HCT116 (cell line): ENCODE data around the gene UCN2.

Experiments used
- EZH2 ChIP-seq: fragments of 200-600 bp; sonication (generic); IDR thresholded peaks from 2 replicates; pipeline ENCODE4 v1.6.1; 2017; ENCODE audit warnings: antibody characterized with exemption, mixed run types
- JUND ChIP-seq: IDR thresholded peaks from 2 replicates; pipeline ENCODE4 v1.6.1; 2012
- POLR2A ChIP-seq: IDR thresholded peaks from 2 replicates; pipeline ENCODE4 v1.7.0; 2011; ENCODE audit warnings: borderline replicate concordance; ENCODE audit not compliant: insufficient read depth, insufficient read length; ENCODE audit errors: extremely low read depth
- POLR2AphosphoS5 ChIP-seq: IDR thresholded peaks from 2 replicates; pipeline ENCODE4 v1.6.1; 2011; ENCODE audit warnings: mild to moderate bottlenecking, low read depth, low read length, moderate library complexity
- RAD21 ChIP-seq: IDR thresholded peaks from 2 replicates; pipeline ENCODE4 v1.6.1; 2012; ENCODE audit warnings: low read depth, mild to moderate bottlenecking
- ZNF274 ChIP-seq: fragments of 200-500 bp; sonication (Bioruptor generic); IDR thresholded peaks from 2 replicates; pipeline ENCODE4 v1.6.1; 2014; ENCODE audit warnings: mild to moderate bottlenecking, low read depth, low read length, inconsistent platforms
- TF ChIP-seq, protein P1 (sequence below), 3 experiments: fragments of 200-600 bp in 1 of 3; sonication (generic) in 1 of 3; IDR thresholded peaks in 2 of 3; conservative IDR thresholded peaks in 1 of 3; 2 replicates each; pipeline ENCODE4 v1.5.1; 2012 to 2017; ENCODE audit warnings: low read depth in 2 of 3, low read length in 2 of 3, antibody characterized with exemption in 1 of 3, borderline replicate concordance in 1 of 3, control low read depth in 1 of 3, mild to moderate bottlenecking in 1 of 3, mixed read lengths in 1 of 3, mixed run types in 1 of 3, moderate library complexity in 1 of 3; ENCODE audit not compliant: insufficient read depth in 1 of 3
- TF ChIP-seq, protein P2 (sequence below): IDR thresholded peaks from 2 replicates; pipeline ENCODE4 v1.6.1; 2012
- TF ChIP-seq, protein P3 (sequence below): IDR thresholded peaks from 2 replicates; pipeline ENCODE4 v1.6.1; 2012; ENCODE audit warnings: low read depth
- TF ChIP-seq, protein P4 (sequence below): IDR thresholded peaks from 2 replicates; pipeline ENCODE4 v1.6.1; 2012

DNA sequence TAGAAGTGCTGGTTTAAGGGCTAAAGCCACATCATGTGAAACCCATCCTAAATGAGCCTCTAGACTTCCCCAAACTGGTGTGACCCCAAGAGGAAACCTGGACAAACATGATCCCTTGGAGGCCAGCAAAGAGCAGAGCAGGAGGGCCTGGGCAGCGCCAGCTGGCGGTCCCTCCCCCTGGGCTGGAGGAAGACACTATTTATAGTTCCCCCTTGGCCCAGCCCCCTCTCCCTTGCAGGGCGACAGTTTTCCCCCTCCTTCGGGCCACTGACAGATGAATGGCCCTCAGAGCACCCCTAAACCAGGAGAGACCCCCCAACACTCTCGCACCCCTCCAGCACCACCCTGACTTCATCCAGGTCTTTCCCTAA is 2.9 kb downstream of the UCN2 start:
- TF ChIP-seq, protein P1, sequence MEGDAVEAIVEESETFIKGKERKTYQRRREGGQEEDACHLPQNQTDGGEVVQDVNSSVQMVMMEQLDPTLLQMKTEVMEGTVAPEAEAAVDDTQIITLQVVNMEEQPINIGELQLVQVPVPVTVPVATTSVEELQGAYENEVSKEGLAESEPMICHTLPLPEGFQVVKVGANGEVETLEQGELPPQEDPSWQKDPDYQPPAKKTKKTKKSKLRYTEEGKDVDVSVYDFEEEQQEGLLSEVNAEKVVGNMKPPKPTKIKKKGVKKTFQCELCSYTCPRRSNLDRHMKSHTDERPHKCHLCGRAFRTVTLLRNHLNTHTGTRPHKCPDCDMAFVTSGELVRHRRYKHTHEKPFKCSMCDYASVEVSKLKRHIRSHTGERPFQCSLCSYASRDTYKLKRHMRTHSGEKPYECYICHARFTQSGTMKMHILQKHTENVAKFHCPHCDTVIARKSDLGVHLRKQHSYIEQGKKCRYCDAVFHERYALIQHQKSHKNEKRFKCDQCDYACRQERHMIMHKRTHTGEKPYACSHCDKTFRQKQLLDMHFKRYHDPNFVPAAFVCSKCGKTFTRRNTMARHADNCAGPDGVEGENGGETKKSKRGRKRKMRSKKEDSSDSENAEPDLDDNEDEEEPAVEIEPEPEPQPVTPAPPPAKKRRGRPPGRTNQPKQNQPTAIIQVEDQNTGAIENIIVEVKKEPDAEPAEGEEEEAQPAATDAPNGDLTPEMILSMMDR (IDR thresholded peaks at IDR 0.05 in 2 of 3, conservative IDR thresholded peaks at IDR 0.05 in 1 of 3; ENCODE audit: borderline replicate concordance in 1 of 3, insufficient read depth in 1 of 3, low read depth in 2 of 3, low read length in 2 of 3): no peak
- TF ChIP-seq, protein P2, sequence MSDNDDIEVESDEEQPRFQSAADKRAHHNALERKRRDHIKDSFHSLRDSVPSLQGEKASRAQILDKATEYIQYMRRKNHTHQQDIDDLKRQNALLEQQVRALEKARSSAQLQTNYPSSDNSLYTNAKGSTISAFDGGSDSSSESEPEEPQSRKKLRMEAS: no peak
- TF ChIP-seq POLR2A: no peak
- TF ChIP-seq ZNF274: no peak
- TF ChIP-seq, protein P3, sequence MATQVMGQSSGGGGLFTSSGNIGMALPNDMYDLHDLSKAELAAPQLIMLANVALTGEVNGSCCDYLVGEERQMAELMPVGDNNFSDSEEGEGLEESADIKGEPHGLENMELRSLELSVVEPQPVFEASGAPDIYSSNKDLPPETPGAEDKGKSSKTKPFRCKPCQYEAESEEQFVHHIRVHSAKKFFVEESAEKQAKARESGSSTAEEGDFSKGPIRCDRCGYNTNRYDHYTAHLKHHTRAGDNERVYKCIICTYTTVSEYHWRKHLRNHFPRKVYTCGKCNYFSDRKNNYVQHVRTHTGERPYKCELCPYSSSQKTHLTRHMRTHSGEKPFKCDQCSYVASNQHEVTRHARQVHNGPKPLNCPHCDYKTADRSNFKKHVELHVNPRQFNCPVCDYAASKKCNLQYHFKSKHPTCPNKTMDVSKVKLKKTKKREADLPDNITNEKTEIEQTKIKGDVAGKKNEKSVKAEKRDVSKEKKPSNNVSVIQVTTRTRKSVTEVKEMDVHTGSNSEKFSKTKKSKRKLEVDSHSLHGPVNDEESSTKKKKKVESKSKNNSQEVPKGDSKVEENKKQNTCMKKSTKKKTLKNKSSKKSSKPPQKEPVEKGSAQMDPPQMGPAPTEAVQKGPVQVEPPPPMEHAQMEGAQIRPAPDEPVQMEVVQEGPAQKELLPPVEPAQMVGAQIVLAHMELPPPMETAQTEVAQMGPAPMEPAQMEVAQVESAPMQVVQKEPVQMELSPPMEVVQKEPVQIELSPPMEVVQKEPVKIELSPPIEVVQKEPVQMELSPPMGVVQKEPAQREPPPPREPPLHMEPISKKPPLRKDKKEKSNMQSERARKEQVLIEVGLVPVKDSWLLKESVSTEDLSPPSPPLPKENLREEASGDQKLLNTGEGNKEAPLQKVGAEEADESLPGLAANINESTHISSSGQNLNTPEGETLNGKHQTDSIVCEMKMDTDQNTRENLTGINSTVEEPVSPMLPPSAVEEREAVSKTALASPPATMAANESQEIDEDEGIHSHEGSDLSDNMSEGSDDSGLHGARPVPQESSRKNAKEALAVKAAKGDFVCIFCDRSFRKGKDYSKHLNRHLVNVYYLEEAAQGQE: no peak
- TF ChIP-seq POLR2AphosphoS5: no peak
- TF ChIP-seq EZH2: no peak
- no peak for TF ChIP-seq RAD21
- no peak for TF ChIP-seq JUND
- TF ChIP-seq, protein P4, sequence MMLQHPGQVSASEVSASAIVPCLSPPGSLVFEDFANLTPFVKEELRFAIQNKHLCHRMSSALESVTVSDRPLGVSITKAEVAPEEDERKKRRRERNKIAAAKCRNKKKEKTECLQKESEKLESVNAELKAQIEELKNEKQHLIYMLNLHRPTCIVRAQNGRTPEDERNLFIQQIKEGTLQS: no peak
